ENCODE measurements around the gene PAQR4.

The PAQR4 gene

GRCh38 chr16:2946649-2947048, 22.5 kb upstream of the PAQR4 start:
- DNase-seq (ENCODE audit: low spot score): no peak

- no peak for DNase-seq (ENCODE audit: low spot score)
Observed at GRCh38 chr16:2948807-2949704, 20.1 kb upstream of the PAQR4 start.

- DNase-seq (ENCODE audit: low spot score): no peak
Observed at GRCh38 chr16:2949705-2950352, 19.3 kb upstream of the PAQR4 start.

- no peak for DNase-seq (ENCODE audit: low spot score)
Observed at GRCh38 chr16:2950353-2950724, 18.8 kb upstream of the PAQR4 start.

GRCh38 chr16:2950773-2951172, 18.4 kb upstream of the PAQR4 start:
- DNase-seq (ENCODE audit: low spot score): no peak

GRCh38 chr16:2952679-2953078, 16.5 kb upstream of the PAQR4 start:
- no peak for DNase-seq (ENCODE audit: low spot score)

GRCh38 chr16:2953706-2954627, 15.2 kb upstream of the PAQR4 start:
- no peak for DNase-seq (ENCODE audit: low spot score)

- no peak for DNase-seq (ENCODE audit: low spot score)
Observed at GRCh38 chr16:2954656-2955381, 14.3 kb upstream of the PAQR4 start.

GRCh38 chr16:2955438-2955778, 13.7 kb upstream of the PAQR4 start:
- DNase-seq (ENCODE audit: low spot score): no peak

GRCh38 chr16:2955779-2956578, 13.2 kb upstream of the PAQR4 start:
- no peak for DNase-seq (ENCODE audit: low spot score)

GRCh38 chr16:2956579-2956956, 12.6 kb upstream of the PAQR4 start:
- no peak for DNase-seq (ENCODE audit: low spot score)

GRCh38 chr16:2959206-2959605, 9.9 kb upstream of the PAQR4 start:
- DNase-seq (ENCODE audit: low spot score): no peak

GRCh38 chr16:2960183-2961010, 8.8 kb upstream of the PAQR4 start:
- no peak for DNase-seq (ENCODE audit: low spot score)

GRCh38 chr16:2962334-2963073, 6.6 kb upstream of the PAQR4 start:
- no peak for DNase-seq (ENCODE audit: low spot score)

- peak; percentile 5 for DNase-seq (ENCODE audit: low spot score)
Observed at GRCh38 chr16:2963074-2963722, 6.0 kb upstream of the PAQR4 start.

- DNase-seq (ENCODE audit: low spot score): peak; percentile 6
Observed at GRCh38 chr16:2963723-2964474, 5.2 kb upstream of the PAQR4 start, which contains the start of gene KREMEN2. Gene KREMEN2 (plus strand): TSS chr16:2964275. CDS start chr16:2964521, 246 bp downstream.

- peak; percentile 50 for DNase-seq (ENCODE audit: low spot score)
Observed at GRCh38 chr16:2964475-2965336, 4.4 kb upstream of the PAQR4 start.
